Upper lobe of left lung (tissue), 4 donors: ENCODE data around the gene FBXW11.

Experiments
- POLR2A ChIP-seq, 4 donors: fragments of 450-650 bp; IDR thresholded peaks; one replicate each; pipeline ENCODE4 v1.5.1; 2016 to 2017; ENCODE audit warnings: antibody characterized with exemption in 4 of 4, mild to moderate bottlenecking in 2 of 4
- TF ChIP-seq, protein P1 (sequence below), 6 experiments: fragments of 450-650 bp in 4 of 6; fragments of 200-600 bp in 2 of 6; sonication (generic) in 2 of 6; IDR thresholded peaks; one replicate each; pipeline ENCODE4 v1.5.1; 2016 to 2019; ENCODE audit warnings: antibody characterized with exemption in 6 of 6

DNA sequence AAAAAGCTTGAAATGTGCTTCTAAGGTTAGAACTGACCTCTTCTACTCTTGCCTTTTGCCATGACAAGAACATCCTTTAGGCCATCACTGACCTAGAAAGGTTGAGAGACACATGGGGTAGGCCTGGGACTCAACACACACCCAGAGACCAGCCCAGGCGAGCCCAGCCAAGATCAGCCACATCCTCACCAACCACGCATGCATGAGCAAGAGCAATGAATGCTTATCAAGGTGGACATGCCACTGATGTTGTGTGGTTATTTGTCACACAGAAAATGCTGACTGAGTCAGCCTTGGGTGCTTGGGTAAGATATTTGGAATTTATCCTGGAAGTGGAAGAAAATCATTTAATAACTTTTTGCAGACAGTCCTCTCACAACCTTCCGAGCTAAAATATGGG lies 181.4 kb downstream of the FBXW11 start:
- TF ChIP-seq, protein P1, sequence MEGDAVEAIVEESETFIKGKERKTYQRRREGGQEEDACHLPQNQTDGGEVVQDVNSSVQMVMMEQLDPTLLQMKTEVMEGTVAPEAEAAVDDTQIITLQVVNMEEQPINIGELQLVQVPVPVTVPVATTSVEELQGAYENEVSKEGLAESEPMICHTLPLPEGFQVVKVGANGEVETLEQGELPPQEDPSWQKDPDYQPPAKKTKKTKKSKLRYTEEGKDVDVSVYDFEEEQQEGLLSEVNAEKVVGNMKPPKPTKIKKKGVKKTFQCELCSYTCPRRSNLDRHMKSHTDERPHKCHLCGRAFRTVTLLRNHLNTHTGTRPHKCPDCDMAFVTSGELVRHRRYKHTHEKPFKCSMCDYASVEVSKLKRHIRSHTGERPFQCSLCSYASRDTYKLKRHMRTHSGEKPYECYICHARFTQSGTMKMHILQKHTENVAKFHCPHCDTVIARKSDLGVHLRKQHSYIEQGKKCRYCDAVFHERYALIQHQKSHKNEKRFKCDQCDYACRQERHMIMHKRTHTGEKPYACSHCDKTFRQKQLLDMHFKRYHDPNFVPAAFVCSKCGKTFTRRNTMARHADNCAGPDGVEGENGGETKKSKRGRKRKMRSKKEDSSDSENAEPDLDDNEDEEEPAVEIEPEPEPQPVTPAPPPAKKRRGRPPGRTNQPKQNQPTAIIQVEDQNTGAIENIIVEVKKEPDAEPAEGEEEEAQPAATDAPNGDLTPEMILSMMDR (IDR thresholded peaks at IDR 0.05), result no peak
- TF ChIP-seq POLR2A (IDR thresholded peaks at IDR 0.05), result no peak
